Right atrium auricular region (tissue), 2 donors: ENCODE measurements around the gene SAMD13. TPM values are rescaled to one million over a fixed set of nuclear protein-coding genes. Genes with fewer than 3 reads are reported as not detected.

Experiments
- DNase-seq: peaks from one replicate; pipeline ENCODE4 v3.0.0-alpha.2; 2019; ENCODE audit warnings: low spot score
- H3K27ac ChIP-seq, 2 donors: fragments of 200-600 bp; sonication (generic); 1 replicate in 1 of 2; 2 replicates in 1 of 2; pipeline ENCODE4 v1.5.1; 2016 to 2019
- H3K27me3 ChIP-seq, 2 donors: fragments of 200-600 bp; sonication (generic); one replicate each; pipeline versions ENCODE4 v1.5.1 to v1.6.0; 2017 to 2019
- H3K36me3 ChIP-seq: fragments of 200-600 bp; sonication (generic); one replicate; pipeline ENCODE4 v1.5.1; 2016
- H3K4me1 ChIP-seq, 2 donors: fragments of 200-600 bp; sonication (generic); one replicate each; pipeline versions ENCODE4 v1.5.1 to v1.6.0; 2017 to 2019
- H3K4me3 ChIP-seq, 2 donors: fragments of 200-600 bp; sonication (generic); 1 replicate in 1 of 2; 2 replicates in 1 of 2; pipeline ENCODE4 v1.5.1; 2017 to 2019; ENCODE audit warnings: mild to moderate bottlenecking in 1 of 2, moderate library complexity in 1 of 2
- H3K9me3 ChIP-seq, 2 donors: fragments of 200-600 bp; sonication (generic); one replicate each; pipeline ENCODE4 v1.5.1; 2019
- total RNA-seq, 2 donors: library from RNA; depleted of rRNA; stranded (reverse); fragments of >200 nt; gene quantifications; one replicate each; pipeline ENCODE4 v1.1.0, GENCODE V29; 2016
- TF ChIP-seq, protein P1 (sequence below), 2 donors: fragments of 200-600 bp; sonication (generic); IDR thresholded peaks; one replicate each; pipeline ENCODE4 v1.5.1; 2019; ENCODE audit warnings: antibody characterized with exemption in 2 of 2

SAMD13 gene
- total RNA-seq, 2 donors from 2014 or later: 0.59 to 1.1 TPM

DNA sequence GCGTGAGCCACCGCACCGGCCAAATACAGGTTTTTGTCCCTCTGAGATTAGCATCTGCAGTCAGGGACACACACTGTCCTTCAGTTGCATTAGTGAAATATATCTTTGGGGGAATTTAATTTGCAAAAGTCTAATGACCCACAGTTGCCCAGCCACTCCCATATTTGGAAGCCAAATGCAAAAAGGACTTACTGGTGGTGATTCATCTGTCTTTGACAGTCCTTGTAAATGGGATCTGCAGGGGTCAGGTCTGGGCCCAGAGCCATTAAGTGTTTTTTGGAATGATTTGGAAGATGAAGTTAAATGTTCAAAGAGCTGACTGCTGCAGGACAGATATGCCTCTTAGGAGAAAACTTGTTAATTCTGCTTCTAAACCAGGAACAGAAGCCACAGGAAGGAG lies 52.2 kb downstream of the SAMD13 start:
- H3K27me3 ChIP-seq: no peaks in the 10 kb centered on the region
- no peak overlapping the region for H3K27ac ChIP-seq
- H3K4me3 ChIP-seq: no peak overlapping the region
- H3K4me1 ChIP-seq: no peaks in the 10 kb centered on the region
- no peaks in the 10 kb centered on the region for H3K9me3 ChIP-seq
- no peaks in the 10 kb centered on the region for H3K36me3 ChIP-seq
- DNase-seq: no peak
- TF ChIP-seq, protein P1, sequence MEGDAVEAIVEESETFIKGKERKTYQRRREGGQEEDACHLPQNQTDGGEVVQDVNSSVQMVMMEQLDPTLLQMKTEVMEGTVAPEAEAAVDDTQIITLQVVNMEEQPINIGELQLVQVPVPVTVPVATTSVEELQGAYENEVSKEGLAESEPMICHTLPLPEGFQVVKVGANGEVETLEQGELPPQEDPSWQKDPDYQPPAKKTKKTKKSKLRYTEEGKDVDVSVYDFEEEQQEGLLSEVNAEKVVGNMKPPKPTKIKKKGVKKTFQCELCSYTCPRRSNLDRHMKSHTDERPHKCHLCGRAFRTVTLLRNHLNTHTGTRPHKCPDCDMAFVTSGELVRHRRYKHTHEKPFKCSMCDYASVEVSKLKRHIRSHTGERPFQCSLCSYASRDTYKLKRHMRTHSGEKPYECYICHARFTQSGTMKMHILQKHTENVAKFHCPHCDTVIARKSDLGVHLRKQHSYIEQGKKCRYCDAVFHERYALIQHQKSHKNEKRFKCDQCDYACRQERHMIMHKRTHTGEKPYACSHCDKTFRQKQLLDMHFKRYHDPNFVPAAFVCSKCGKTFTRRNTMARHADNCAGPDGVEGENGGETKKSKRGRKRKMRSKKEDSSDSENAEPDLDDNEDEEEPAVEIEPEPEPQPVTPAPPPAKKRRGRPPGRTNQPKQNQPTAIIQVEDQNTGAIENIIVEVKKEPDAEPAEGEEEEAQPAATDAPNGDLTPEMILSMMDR (IDR thresholded peaks at IDR 0.05): no peak

DNA sequence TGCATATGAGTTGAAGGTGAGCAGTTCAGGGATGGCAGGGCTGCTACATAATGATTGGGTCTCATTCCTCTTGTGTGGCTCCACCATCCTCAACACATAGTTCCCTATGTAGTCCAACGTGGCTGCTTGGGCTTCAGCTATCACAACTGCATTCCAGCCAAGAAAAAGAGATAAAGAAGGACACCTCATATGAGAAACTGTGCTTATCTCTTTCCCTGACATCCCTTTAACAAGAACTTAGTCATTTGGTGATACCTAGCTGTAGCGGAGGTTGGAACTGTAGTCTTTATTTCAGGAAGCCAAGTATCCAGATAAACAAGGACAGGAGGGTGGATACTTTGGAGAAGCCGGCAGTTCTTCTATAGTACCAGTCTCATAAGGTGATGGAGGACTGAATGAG lies 54.0 kb downstream of the SAMD13 start:
- DNase-seq: no peak
- Histone ChIP-seq H3K4me3 (no peak overlapping the region), H3K36me3 (no peaks in the 10 kb centered on the region)

DNA sequence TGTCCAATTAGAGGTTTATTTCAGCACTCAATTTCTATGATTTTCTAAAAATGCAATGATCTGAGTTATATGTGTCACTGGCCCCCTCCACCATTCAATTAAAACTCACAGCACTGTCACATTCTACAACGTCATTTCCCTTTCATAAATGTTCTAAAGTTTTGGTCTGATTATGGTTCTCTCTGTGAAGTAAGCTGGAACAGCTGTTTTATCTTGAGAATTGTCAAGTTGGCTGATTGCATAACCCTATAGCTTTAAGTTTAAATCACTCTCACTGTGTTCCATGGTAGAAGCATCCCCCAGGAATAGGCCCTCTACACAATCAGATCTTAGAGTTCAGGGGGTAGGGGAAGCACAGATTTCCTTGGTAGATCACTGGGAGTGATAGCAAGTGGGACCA lies 55.4 kb downstream of the SAMD13 start:
- Histone ChIP-seq H3K27ac (no peak overlapping the region), H3K36me3 (no peaks in the 10 kb centered on the region), H3K4me3 (no peak overlapping the region), H3K4me1 (no peaks in the 10 kb centered on the region), H3K9me3 (no peaks in the 10 kb centered on the region), H3K27me3 (no peaks in the 10 kb centered on the region)
- TF ChIP-seq, protein P1 (IDR thresholded peaks at IDR 0.05): no peak
- DNase-seq: no peak

More for the DNA sequence above, 54.0 kb downstream of the SAMD13 start:
- H3K27ac ChIP-seq: no peak overlapping the region
- no peaks in the 10 kb centered on the region for H3K4me1 ChIP-seq
- no peaks in the 10 kb centered on the region for H3K9me3 ChIP-seq
- no peaks in the 10 kb centered on the region for H3K27me3 ChIP-seq
- TF ChIP-seq, protein P1 (IDR thresholded peaks at IDR 0.05): no peak

DNA sequence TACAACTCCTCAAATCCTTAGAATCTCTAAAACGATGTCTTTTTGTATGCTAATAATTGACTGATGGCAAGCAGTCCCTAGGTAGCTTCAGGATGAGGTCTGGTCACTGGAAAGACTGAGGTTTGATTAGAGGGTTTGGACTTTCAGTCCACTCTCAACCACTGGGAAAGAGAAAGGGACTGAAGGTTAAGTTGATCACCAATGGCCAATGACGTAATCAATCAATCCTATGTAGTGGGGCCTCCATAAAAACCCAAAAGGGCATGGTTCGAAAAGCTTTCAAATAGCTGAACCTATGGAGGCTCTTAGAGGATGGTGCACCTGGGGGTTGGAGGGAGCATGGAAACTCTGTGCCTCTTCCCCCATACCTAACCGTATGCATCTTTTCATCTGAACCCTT lies 57.2 kb downstream of the SAMD13 start:
- no peaks in the 10 kb centered on the region for H3K4me1 ChIP-seq
- no peaks in the 10 kb centered on the region for H3K27me3 ChIP-seq
- no peak overlapping the region for H3K4me3 ChIP-seq
- H3K9me3 ChIP-seq: no peaks in the 10 kb centered on the region
- no peak overlapping the region for H3K27ac ChIP-seq
- TF ChIP-seq, protein P1 (IDR thresholded peaks at IDR 0.05): no peak
- DNase-seq: no peak
- H3K36me3 ChIP-seq: no peaks in the 10 kb centered on the region

DNA sequence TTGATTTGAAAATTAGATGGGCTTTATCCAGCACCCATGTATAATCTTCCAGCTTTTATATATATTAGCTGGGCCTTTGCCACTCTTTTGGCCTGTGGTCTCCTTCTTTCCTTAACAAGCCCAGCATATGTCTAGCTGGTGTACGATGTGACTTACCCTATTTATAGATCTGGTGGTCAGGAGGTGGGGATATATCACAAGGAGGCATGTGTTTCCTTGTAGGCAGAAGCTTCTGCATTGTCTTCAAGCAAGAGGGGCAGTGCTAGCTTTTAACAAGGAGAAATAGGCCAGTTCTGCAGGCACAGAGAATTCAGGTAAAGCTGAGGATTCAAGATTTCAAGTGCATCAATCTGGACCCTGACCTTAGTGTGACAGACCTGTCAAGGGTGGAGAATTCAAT lies 58.8 kb downstream of the SAMD13 start:
- Histone ChIP-seq H3K27me3 (no peaks in the 10 kb centered on the region), H3K36me3 (no peaks in the 10 kb centered on the region), H3K4me3 (no peak overlapping the region), H3K4me1 (no peaks in the 10 kb centered on the region), H3K9me3 (no peaks in the 10 kb centered on the region), H3K27ac (no peak overlapping the region)
- TF ChIP-seq, protein P1 (IDR thresholded peaks at IDR 0.05): no peak
- DNase-seq: no peak

DNA sequence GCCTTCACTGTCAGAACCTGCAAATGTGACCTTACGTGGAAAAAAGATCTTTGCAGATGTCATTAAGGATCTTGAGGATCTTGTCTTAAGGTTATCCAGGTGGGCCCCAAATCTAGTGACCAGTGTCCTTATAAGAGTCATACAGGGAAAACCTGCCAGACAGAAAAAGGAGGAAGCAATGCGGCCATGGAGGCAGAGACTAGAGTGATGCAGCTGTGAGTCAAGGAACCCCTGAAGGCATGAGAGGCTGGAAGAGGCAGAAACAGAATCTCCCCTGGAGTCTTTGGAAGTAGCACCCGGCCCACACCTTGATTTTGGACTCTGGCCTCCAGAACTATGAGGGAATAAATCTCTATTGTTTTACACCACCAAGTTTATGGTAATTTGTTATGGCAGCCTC lies 60.3 kb downstream of the SAMD13 start:
- no peak overlapping the region for H3K27ac ChIP-seq
- TF ChIP-seq, protein P1 (IDR thresholded peaks at IDR 0.05): no peak

More for the DNA sequence above, 60.3 kb downstream of the SAMD13 start:
- Histone ChIP-seq H3K9me3 (no peaks in the 10 kb centered on the region), H3K36me3 (no peaks in the 10 kb centered on the region), H3K27me3 (no peaks in the 10 kb centered on the region), H3K4me1 (peaks cover 0 to 10% of the 10 kb centered on the region in 2 donors), H3K4me3 (no peak overlapping the region)
- DNase-seq: no peak
